GM21825 (cell line): ENCODE measurements around the gene B4GALT5.

Experiments
- ATAC-seq: cut with Tn5 transposase; IDR thresholded peaks from one replicate; pipeline ENCODE4 v1.9.1; 2021; ENCODE audit warnings: mild to moderate bottlenecking, moderate library complexity; ENCODE audit not compliant: unreplicated experiment

Gene B4GALT5

GRCh38 chr20:49589747-49590146 is 123.9 kb downstream of the B4GALT5 start:
- ATAC-seq, result no peak

- ATAC-seq, result no peak
Measured at GRCh38 chr20:49587111-49587570, 126.5 kb downstream of the B4GALT5 start.

- no peak for ATAC-seq
Measured at GRCh38 chr20:49585585-49586245, 128.0 kb downstream of the B4GALT5 start.

GRCh38 chr20:49584418-49585382 is 129.0 kb downstream of the B4GALT5 start:
- ATAC-seq, result no peak

GRCh38 chr20:49583669-49584417 is 129.8 kb downstream of the B4GALT5 start:
- ATAC-seq, result no peak

GRCh38 chr20:49583343-49583668 is 130.4 kb downstream of the B4GALT5 start:
- ATAC-seq, result no peak
